ENCODE results near the gene SLC25A40. TPM values are rescaled to one million over a fixed set of nuclear protein-coding genes. Genes with fewer than 3 reads are reported as not detected.
"Not testable (repeated sequence)": the region's sequence is repeated elsewhere in the genome, so short reads cannot be mapped to it uniquely, and the experiment has no call there.

SLC25A40 gene
- total RNA-seq, 1 experiment from 2014 or later, result 47.7 TPM

DNA sequence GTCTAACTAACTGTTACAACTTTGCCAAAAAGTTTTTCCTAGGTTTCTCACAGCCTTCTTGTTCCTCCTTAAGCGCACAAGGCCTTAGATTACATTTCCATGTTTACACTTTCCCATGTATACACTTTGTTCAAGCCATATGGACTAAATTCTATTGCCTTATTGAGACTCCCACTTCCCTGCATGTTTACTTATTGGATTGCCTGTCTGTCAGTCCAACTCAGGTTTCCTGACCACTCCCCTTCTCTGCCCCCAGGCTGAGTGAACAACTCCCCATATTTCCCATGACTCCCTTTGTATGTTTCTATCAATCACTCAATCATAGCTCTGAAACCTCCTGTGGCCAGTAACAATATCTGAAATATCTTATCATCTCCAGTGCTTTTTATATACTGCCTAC lies 43.0 kb downstream of the SLC25A40 start:
- intact Hi-C loops (cut with micrococcal nuclease; ENCODE audit: unreplicated experiment), result no loop called here
- DNase-seq, result no peak
- BruUV-seq (replicated peaks), result no TSS peak
- Histone ChIP-seq H3K4me3 (no peak overlapping the region), H3K9me3 (ENCODE audit: insufficient read depth, low read depth) (0 out of 2 replicates have a peak, but pooled peaks cover 8% of the 10 kb centered on the region), H3K36me3 (ENCODE audit: low read depth) (no peaks in the 10 kb centered on the region), H3K27ac (no peak overlapping the region), H3K79me2 (ENCODE audit: low read depth) (no peaks in the 10 kb centered on the region), H3K27me3 (ENCODE audit: insufficient read depth, low read depth) (no peaks in the 10 kb centered on the region), H2AFZ (no peak overlapping the region), H3F3A (ENCODE audit: insufficient read depth, low read depth) (no peaks in the 10 kb centered on the region), H4K20me1 (ENCODE audit: insufficient read depth) (no peaks in the 10 kb centered on the region), H3K9me2 (ENCODE audit: insufficient read depth) (no peaks in the 10 kb centered on the region), H3K4me2 (no peak overlapping the region), H3K4me1 (replicated peaks; ENCODE audit: insufficient read depth) (no peaks in the 10 kb centered on the region)
- POLR2A ChIA-PET (ENCODE audit: unreplicated experiment), result no interaction called here
- CTCF ChIA-PET, result no interaction called here
- TF ChIP-seq EZH2 (IDR thresholded peaks at IDR 0.05; ENCODE audit: low read depth), result no peak
- TF ChIP-seq, protein P1, sequence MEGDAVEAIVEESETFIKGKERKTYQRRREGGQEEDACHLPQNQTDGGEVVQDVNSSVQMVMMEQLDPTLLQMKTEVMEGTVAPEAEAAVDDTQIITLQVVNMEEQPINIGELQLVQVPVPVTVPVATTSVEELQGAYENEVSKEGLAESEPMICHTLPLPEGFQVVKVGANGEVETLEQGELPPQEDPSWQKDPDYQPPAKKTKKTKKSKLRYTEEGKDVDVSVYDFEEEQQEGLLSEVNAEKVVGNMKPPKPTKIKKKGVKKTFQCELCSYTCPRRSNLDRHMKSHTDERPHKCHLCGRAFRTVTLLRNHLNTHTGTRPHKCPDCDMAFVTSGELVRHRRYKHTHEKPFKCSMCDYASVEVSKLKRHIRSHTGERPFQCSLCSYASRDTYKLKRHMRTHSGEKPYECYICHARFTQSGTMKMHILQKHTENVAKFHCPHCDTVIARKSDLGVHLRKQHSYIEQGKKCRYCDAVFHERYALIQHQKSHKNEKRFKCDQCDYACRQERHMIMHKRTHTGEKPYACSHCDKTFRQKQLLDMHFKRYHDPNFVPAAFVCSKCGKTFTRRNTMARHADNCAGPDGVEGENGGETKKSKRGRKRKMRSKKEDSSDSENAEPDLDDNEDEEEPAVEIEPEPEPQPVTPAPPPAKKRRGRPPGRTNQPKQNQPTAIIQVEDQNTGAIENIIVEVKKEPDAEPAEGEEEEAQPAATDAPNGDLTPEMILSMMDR (conservative IDR thresholded peaks at IDR 0.05), result no peak

DNA sequence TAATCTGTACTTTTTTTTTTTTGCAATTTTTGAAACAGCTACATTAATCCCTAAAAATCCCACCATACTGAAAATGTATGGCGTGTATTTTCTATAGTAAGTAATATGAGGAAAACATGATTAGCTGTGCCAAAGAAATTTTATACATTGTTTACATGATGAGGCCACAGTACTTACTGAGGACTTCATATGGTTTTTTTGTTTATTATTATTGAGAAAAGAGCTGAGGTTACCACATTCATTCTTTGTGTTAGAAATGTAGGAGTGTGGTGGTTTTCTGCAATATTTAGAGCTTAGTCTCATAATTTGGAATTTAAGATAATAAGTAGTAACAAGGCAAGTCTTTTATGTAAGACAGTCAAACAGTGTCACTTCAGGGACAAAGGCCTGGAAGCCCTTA lies 45.1 kb downstream of the SLC25A40 start:
- Histone ChIP-seq H3K4me1 (replicated peaks; ENCODE audit: insufficient read depth) (no peaks in the 10 kb centered on the region), H3K4me3 (no peak overlapping the region), H3K4me2 (no peak overlapping the region), H2AFZ (no peak overlapping the region), H3K27me3 (ENCODE audit: insufficient read depth, low read depth) (no peaks in the 10 kb centered on the region), H3K27ac (no peak overlapping the region), H3K36me3 (ENCODE audit: low read depth) (no peaks in the 10 kb centered on the region), H3K79me2 (ENCODE audit: low read depth) (no peaks in the 10 kb centered on the region), H3F3A (ENCODE audit: insufficient read depth, low read depth) (no peaks in the 10 kb centered on the region), H4K20me1 (ENCODE audit: insufficient read depth) (no peaks in the 10 kb centered on the region), H3K9me2 (ENCODE audit: insufficient read depth) (no peaks in the 10 kb centered on the region), H3K9me3 (ENCODE audit: insufficient read depth, low read depth) (0 out of 2 replicates have a peak, but pooled peaks cover 8% of the 10 kb centered on the region)
- ChIA-PET POLR2A (ENCODE audit: unreplicated experiment) (interaction anchor here (0.6 kb wide), 1 partner anchor 52 kb away, joined by 3 read pairs; no protein-coding TSS in a partner anchor), CTCF (no interaction called here)
- DNase-seq, result no peak
- no TSS peak for BruUV-seq (replicated peaks)
- intact Hi-C loops (cut with micrococcal nuclease; ENCODE audit: unreplicated experiment), result no loop called here
- no peak for TF ChIP-seq EZH2 (IDR thresholded peaks at IDR 0.05; ENCODE audit: low read depth)
- TF ChIP-seq, protein P1 (conservative IDR thresholded peaks at IDR 0.05), result no peak

DNA sequence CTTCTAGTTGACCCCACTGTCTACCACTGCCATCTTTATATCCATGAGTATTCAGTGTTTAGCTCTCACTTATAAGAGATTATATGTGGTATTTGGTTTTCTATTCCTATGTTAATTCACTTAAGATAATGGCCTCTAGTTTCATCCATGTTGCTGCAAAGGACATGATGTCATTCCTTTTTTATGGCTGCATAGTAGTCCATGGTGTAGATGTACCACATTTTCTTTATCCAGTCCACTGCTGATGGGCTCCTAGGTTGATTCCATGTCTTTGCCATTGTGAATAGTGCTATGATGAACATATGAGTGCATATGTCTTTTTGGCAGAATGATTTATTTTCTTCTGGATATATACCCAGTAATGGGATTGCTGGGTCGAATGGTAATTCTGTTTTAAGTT lies 47.8 kb downstream of the SLC25A40 start:
- POLR2A ChIA-PET (ENCODE audit: unreplicated experiment); H3K36me3 ChIP-seq (ENCODE audit: low read depth): not testable (repeated sequence)

DNA sequence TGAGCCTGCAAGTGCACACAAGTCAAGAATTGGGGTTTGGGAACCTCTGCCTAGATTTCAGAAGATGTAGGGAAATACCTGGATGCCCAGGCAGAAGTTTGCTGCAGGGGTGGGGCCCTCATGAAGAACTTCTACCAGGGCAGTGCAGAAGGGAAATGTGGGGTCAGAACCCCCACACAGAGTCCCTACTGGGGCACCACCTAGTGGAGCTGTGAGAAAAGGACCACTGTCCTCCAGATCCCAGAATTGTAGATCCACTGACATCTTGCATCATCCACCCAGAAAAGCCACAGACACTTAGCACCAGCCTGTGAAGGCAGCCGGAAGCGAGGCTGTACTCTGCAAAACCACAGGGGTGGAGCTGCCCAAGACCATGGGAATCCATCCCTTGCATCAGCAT lies 50.8 kb downstream of the SLC25A40 start:
- H3K36me3 ChIP-seq (ENCODE audit: low read depth); H3F3A ChIP-seq (ENCODE audit: insufficient read depth, low read depth); H3K4me2 ChIP-seq; H3K9me3 ChIP-seq (ENCODE audit: insufficient read depth, low read depth); H3K9me2 ChIP-seq (ENCODE audit: insufficient read depth); POLR2A ChIA-PET (ENCODE audit: unreplicated experiment); BruUV-seq (replicated peaks); DNase-seq; H3K4me3 ChIP-seq; CTCF ChIA-PET; H3K4me1 ChIP-seq (replicated peaks; ENCODE audit: insufficient read depth); H3K79me2 ChIP-seq (ENCODE audit: low read depth); H3K27ac ChIP-seq; H4K20me1 ChIP-seq (ENCODE audit: insufficient read depth); H3K27me3 ChIP-seq (ENCODE audit: insufficient read depth, low read depth); intact Hi-C loops (cut with micrococcal nuclease; ENCODE audit: unreplicated experiment): not testable (repeated sequence)
- 0 out of 2 replicates have a peak overlapping the region, but pooled peaks have one; percentile 11 for H2AFZ ChIP-seq

More for the DNA sequence above, 47.8 kb downstream of the SLC25A40 start:
- H4K20me1 ChIP-seq (ENCODE audit: insufficient read depth); H3K9me2 ChIP-seq (ENCODE audit: insufficient read depth); H3K27me3 ChIP-seq (ENCODE audit: insufficient read depth, low read depth); BruUV-seq (replicated peaks); H3K4me1 ChIP-seq (replicated peaks; ENCODE audit: insufficient read depth); DNase-seq; H3K4me2 ChIP-seq; H3K79me2 ChIP-seq (ENCODE audit: low read depth); H3K27ac ChIP-seq; H3K9me3 ChIP-seq (ENCODE audit: insufficient read depth, low read depth); intact Hi-C loops (cut with micrococcal nuclease; ENCODE audit: unreplicated experiment); H3F3A ChIP-seq (ENCODE audit: insufficient read depth, low read depth); H3K4me3 ChIP-seq; CTCF ChIA-PET; H2AFZ ChIP-seq: not testable (repeated sequence)

DNA sequence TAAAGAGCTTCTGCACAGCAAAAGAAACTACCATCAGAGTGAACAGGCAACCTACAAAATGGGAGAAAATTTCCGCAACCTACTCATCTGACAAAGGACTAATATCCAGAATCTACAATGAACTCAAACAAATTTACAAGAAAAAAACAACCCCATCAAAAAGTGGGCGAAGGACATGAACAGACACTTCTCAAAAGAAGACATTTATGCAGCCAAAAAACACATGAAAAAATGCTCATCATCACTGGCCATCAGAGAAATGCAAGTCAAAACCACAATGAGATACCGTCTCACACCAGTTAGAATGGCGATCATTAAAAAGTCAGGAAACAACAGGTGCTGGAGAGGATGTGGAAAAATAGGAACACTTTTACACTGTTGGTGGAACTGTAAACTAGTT lies 54.1 kb downstream of the SLC25A40 start:
- H3K4me3 ChIP-seq; H4K20me1 ChIP-seq (ENCODE audit: insufficient read depth); H3K27me3 ChIP-seq (ENCODE audit: insufficient read depth, low read depth); H3F3A ChIP-seq (ENCODE audit: insufficient read depth, low read depth); H3K9me2 ChIP-seq (ENCODE audit: insufficient read depth); H3K36me3 ChIP-seq (ENCODE audit: low read depth); POLR2A ChIA-PET (ENCODE audit: unreplicated experiment); H3K4me2 ChIP-seq; H3K27ac ChIP-seq; DNase-seq; H2AFZ ChIP-seq; intact Hi-C loops (cut with micrococcal nuclease; ENCODE audit: unreplicated experiment); BruUV-seq (replicated peaks); H3K9me3 ChIP-seq (ENCODE audit: insufficient read depth, low read depth); CTCF ChIA-PET; H3K79me2 ChIP-seq (ENCODE audit: low read depth); H3K4me1 ChIP-seq (replicated peaks; ENCODE audit: insufficient read depth): not testable (repeated sequence)

Measured in PC-9 (cell line).